Right lung (tissue), 10 donors: ENCODE results near the gene SULT1A3. TPM values are rescaled to one million over a fixed set of nuclear protein-coding genes. Genes with fewer than 3 reads are reported as not detected.
"Not testable (repeated sequence)": the region's sequence is repeated elsewhere in the genome, so short reads cannot be mapped to it uniquely, and the experiment has no call there.

Experiments
- DNase-seq, 2 donors: peaks; one replicate each; pipeline ENCODE4 v3.0.0-alpha.2; 2013
- long read RNA-seq, 8 donors: transcript quantifications; one replicate each; lab custom pipeline, GENCODE V29; 2026
- polyA plus RNA-seq, 5 donors: library from polyadenylated mRNA; unstranded; fragments of 120-200 nt; gene quantifications; one replicate each; pipeline versions ENCODE4 v1.2.1 to v1.2.3, GENCODE V29; 2013; ENCODE audit warnings: inconsistent platforms in 1 of 5, low replicate concordance in 1 of 5; ENCODE audit not compliant: insufficient read length in 5 of 5, insufficient read depth in 1 of 5

The SULT1A3 gene
- polyA plus RNA-seq = 10 to 100 TPM in 4 of 5 donors, 1 to 10 TPM in 1; 7.7 to 14.7 (median 10.4) TPM
- long read RNA-seq, donor 1, transcript SULT1A3-201 (8 exons, 1,097 nt) = major isoform, 7 of 7 reads
- long read RNA-seq, donor 1, partial matches to known transcripts = 0 of 7 reads
- long read RNA-seq, donor 1, other reads (novel, unspliced or antisense) = 0 of 7 reads
- long read RNA-seq, donor 2, transcript SULT1A3-201 (8 exons, 1,097 nt) = major isoform, 5 of 5 reads
- long read RNA-seq, donor 2, partial matches to known transcripts = 0 of 5 reads
- long read RNA-seq, donor 2, other reads (novel, unspliced or antisense) = 0 of 5 reads
- long read RNA-seq, donor 3, partial matches to known transcripts = 0 of 4 reads
- long read RNA-seq, donor 3, other reads (novel, unspliced or antisense) = 0 of 4 reads
- long read RNA-seq, donor 4, partial matches to known transcripts = 0 of 1 reads
- long read RNA-seq, donor 4, other reads (novel, unspliced or antisense) = 0 of 1 reads
- long read RNA-seq, donor 5, transcript SULT1A3-201 (8 exons, 1,097 nt) = major isoform, 7 of 7 reads
- long read RNA-seq, donor 5, partial matches to known transcripts = 0 of 7 reads
- long read RNA-seq, donor 5, other reads (novel, unspliced or antisense) = 0 of 7 reads
- long read RNA-seq, donor 6, transcript SULT1A3-201 (8 exons, 1,097 nt) = major isoform, 11 of 11 reads
- long read RNA-seq, donor 6, partial matches to known transcripts = 0 of 11 reads
- long read RNA-seq, donor 6, other reads (novel, unspliced or antisense) = 0 of 11 reads
- long read RNA-seq, donor 7, partial matches to known transcripts = 0 of 3 reads
- long read RNA-seq, donor 7, other reads (novel, unspliced or antisense) = 0 of 3 reads
- long read RNA-seq, donor 8, partial matches to known transcripts = 0 of 1 reads
- long read RNA-seq, donor 8, other reads (novel, unspliced or antisense) = 0 of 1 reads

DNA sequence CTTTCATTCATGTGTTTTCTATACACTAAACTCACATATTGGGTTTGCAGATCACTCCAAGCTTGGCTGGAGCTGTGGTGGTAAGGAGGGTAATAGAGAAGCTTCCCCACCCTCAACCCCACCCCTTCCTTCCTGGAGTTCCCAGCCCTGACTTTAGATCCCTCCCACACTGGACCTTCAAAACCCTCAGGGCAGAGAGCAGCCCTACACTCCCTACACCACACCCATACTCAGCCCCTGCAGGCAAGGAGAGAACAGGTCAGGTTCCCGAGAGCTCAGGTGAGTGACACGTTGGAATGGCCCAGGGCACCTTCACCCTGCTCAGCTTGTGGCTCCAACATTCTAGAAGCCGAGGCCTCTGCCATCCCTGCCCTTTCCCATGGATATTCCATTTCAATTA lies at the start of gene SULT1A3:
SULT1A3 (plus strand) TSS at position 207 of the 400 bp plus-strand sequence. CDS start 1,474 bp downstream, outside the sequence.
- DNase-seq = not testable (repeated sequence)

DNA sequence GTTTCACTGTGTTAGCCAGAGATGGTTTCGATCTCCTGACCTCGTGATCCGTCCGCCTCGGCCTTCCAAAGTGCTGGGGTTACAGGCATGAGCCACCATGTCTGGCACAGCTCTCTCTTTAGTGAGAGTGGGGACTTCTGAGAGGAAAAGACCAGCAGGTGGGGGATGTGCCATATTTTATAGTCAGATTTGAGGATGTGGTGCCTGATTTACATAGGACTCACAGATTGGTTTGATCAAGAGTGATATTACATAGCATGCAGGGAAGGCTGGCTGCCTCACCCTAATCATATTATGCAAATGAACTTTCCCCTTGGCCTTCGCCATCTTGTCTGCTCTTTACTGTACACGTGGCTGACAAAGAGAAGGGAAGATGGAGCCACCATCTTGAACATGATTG lies 48.0 kb upstream of the SULT1A3 start:
- DNase-seq = no peak

DNA sequence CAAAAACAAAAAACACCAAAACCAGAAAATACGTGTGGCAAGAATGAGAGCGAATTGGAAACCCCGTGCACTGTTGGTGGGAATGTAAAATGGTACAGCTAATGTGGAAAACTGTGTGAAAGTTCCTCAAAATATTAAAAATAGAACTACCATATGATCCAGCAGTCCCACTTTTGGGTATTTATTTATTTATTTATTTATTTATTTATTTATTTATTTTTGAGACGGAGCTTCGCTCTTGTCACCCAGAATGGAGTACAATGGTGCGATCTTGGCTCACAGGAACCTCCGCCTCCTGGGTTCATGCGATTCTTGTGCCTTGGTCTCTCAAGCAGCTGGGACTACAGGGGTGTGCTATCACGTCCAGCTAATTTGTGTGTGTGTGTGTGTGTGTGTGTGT lies 46.5 kb upstream of the SULT1A3 start:
- no peak for DNase-seq

DNA sequence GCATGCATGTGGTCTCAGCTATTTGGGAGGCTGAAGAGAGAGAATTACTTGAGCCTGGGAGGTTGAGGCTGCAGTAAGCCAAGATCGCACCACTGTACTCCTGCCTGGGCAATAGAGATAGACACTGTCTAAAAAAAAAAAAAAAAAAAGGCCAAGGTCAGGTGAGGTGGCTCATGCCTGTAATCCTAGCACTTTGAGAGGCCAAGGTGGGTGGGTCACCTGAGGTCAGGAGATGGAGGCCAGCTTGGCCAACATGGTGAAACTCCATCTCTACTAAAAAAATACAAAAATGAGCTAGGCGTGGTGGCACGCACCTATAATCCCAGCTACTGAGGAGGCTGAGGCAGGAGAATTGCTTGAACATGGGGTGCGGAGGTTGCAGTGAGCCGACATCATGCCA lies 43.9 kb upstream of the SULT1A3 start:
- DNase-seq = no peak

DNA sequence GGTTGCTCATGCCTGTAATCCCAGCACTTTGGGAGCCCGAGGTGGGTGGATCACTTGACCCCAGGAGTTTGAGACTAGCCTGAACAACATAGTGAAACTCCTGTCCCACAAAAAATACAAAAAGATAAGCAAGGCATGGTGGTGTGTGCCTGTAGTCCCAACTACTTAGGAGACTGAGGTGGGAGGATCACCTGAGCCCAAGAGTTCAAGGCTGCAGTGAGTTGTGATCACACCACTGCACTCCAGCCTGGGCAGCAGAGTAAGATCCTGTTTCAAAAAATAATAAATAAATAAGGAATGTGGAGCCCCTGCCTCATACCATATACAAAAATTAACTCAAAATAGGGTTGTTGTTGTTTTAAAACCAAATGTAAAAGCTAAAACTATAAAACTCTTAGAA lies 41.8 kb upstream of the SULT1A3 start:
- no peak for DNase-seq

DNA sequence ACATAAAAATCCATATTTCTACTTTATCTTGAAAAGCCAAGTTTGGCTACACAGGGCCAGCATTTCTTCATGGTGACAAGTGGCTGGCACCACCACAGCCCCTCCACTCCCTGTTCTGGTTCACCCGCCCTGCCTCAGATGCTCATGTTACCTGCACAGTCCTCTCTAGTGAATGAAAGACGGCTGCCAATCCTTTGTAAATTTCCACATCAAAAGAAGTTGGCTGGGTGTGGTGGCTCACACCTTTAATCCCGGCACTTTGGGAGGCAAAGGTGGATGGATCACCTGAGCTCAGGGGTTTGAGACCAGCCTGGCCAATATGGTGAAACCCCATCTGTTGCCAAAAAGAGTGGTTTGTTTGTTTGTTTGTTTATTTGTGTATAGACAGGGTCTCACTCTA lies 35.5 kb upstream of the SULT1A3 start:
- DNase-seq = no peak

DNA sequence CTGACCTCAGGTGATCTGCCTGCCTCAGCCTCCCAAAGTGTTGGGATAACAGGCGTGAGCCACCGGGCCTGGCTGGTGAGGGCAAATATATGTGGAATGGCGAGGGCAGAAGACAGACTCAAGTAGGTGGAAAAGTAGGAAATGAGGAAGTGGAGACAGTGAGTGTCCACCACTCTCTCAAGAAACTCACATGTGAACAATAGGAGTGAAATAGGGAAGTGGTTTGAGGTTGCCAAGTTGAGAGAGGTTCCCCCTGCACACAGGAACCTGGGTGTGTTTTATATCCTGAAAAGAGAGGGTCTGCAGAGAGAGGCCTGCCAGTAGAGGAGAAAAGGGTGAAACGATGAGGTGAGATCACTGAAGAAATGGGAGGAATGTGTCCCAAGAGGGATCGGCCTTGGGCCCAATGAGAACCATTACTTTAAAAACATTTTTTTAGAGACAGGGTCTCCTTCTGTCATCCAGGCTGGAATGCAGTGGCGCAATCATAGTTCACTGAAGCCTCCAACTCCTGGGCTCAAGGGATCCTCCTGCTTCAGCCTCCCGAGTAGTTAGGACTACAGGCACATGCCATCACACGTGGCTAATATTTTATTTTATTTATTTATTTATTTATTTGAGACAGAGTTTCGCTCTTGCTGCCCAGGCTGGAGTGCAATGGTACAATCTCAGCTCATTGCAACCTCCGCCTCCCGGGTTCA lies 32.7 kb upstream of the SULT1A3 start:
- no peak for DNase-seq

DNA sequence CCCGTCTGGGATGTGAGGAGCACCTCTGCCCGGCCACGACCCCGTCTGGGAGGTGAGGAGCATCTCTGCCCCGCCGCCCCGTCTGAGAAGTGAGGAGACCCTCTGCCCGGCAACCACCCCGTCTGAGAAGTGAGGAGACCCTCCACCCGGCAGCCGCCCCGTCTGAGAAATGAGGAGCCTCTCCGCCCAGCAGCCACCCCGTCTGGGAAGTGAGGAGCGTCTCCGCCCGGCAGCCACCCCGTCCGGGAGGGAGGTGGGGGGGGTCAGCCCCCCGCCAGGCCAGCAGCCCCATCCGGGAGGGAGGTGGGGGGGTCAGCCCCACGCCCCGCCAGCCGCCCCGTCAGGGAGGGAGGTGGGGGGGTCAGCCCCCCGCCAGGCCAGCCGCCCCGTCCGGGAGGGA lies 30.3 kb upstream of the SULT1A3 start:
- DNase-seq = not testable (repeated sequence)

DNA sequence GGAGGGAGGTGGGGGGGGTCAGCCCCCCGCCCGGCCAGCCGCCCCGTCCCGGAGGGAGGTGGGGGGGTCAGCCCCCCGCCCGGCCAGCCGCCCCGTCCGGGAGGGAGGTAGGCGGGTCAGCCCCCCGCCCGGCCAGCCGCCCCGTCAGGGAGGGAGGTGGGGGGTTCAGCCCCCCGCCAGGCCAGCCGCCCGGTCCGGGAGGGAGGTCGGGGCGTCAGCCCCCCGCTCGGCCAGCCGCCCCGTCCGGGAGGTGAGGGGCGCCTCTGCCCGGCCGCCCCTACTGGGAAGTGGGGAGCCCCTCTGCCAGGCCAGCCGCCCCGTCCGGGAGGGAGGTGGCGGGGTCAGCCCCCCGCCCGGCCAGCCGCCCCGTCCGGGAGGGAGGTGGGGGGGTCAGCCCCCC lies 29.6 kb upstream of the SULT1A3 start:
- not testable (repeated sequence) for DNase-seq

DNA sequence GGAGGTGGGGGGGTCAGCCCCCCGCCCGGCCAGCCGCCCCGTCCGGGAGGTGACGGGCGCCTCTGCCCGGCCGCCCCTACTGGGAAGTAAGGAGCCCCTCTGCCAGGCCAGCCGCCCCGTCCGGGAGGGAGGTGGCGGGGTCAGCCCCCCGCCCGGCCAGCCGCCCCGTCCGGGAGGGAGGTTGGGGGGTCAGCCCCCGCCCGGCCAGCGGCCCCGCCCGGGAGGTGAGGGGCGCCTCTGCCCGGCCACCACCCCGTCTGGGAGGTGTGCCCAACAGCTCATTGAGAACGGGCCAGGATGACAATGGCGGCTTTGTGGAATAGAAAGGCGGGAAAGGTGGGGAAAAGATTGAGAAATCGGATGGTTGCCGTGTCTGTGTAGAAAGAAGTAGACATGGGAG lies 28.9 kb upstream of the SULT1A3 start:
- not testable (repeated sequence) for DNase-seq

DNA sequence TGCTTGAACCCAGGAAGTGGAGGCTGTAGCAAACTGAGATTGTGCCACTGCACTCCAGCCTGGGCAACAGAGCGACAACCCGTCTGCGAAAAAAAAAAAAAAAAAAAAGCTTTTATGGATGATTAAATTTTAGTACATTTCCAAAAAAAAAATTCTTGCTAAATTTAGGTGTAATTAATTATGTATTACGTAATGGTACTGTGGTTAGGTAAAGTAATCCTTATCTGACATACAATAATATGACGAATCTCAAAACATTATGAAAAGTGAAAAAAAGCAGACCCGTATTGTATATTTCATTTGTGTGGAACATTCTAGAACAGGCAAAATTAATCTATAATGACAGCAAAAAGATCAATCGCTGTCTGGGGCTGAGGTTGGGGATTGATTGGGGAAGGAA lies 26.0 kb upstream of the SULT1A3 start:
- no peak for DNase-seq

DNA sequence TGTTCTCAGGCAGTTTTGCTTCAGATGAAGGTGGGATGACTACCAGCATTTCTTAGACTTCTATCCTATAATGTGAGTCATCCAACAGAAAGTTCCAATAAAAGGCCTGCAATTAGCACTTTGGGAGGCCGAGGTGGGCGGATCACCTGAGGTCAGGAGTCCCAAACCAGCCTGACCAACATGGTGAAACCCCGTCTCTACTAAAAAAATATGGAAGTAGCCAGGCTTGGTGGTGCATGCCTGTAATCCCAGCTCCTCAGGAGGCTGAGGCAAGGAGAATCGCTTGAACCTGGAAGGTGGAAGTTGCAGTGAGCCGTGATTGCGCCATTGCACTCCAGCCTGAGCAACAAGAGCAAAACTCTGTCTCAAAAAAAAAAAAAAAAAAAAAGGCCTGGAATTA lies 22.2 kb upstream of the SULT1A3 start:
- DNase-seq = not testable (repeated sequence)

DNA sequence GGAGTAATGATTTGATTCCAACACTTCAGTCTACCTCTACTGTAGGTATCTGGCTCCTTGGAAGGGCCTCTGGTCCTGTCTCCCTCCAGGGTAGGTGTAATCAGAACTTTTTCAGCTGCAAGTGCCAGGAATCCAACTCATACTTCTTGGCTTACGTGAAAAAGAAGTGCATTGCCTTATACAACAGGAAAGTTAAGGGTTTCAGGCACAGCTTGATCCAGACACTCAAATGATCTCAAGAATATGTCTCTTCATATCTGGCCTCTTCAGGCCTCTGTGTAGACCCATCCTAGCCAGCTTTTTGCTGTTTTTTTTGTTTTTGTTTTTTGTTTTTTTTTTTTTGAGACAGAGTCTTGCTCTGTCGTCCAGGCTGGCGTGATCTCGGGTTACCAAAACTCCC lies 19.9 kb upstream of the SULT1A3 start:
- no peak for DNase-seq

DNA sequence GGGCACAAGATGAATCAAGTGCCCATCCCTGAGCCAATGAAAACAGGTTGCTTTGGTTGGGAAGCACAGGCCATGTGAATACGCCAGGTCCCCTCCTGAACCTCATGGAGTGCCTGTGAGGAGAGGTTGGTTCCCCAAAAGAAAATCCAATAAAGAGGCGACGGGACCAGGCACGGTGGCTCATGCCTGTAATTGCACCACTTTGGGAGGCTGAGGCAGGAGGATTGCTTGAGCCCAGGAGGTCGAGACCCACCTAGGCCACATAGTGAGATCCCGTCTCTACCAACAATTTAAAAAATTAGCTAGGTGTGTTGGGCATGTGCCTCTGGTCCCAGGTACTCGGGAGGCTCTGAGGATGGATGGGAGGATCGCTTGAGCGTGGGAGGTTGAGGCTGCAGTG lies 19.1 kb upstream of the SULT1A3 start:
- DNase-seq = no peak

DNA sequence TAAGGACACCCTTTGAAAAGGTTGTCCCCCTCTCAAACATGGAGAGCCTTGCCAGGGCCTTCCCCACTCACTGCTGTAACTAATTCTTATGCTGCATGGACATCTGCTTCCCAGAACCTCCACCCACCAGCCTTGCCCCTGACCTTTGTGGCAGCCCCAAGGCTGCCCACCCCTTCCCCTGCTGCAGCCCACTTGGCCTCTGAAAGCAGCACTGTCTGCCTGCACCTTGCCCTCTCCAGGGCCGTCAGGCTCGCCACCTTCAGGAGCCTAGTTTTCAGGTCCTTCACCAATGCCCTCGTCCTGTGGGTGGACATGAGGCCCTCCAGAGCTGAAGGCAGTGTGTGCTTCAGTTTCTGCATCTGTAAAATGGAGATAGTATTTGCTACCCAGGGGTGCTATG lies 18.3 kb upstream of the SULT1A3 start:
- DNase-seq = no peak

DNA sequence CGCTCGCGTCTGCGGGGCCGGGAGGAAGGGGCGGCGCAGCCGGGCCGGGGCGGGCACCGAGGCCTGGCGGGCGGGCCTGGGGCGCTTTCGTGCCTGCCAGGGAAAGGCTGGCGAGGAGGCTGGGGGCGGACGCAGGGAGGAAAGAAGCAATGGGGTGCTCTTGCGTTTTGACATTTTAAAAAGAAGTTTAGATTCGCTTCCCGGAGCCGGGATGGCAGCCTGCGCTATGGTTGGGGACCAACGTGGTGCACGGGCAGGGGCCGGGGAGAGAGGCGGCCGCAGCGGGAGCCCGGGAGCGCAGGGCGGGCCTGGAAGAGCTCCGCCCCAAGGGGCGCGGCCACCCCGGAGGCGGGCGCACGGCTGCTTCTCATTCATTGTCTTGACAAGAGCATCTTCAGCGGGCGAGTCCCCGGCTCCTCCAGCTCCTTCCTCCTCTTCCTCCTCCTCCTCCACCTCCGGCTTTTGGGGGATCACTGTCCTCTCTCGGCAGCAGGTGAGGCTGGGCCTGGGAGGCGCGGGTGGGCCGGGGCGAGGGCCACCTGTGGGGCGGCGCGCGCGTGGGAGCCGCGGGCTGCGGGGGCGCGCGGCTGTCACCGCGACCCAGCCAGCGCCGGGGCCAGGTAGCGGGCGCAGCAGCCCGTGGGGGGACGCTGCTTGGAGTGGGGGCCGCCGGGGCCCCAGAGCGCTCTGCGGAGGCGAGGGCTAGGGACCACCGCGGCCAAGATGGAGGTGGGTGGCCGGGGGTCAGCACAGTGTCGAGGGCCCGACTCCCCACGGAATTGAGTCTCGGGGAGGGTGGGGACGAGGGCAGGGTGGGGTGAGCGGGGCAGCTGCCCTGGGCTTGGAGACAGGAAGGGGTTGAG lies 15.6 kb upstream of the SULT1A3 start, which contains the start of gene CORO1A:
CORO1A (plus strand) TSS at position 370 of the 863 bp plus-strand sequence. CDS start 1,608 bp downstream, outside the sequence.
- DNase-seq = peak; percentile 68 to 71

DNA sequence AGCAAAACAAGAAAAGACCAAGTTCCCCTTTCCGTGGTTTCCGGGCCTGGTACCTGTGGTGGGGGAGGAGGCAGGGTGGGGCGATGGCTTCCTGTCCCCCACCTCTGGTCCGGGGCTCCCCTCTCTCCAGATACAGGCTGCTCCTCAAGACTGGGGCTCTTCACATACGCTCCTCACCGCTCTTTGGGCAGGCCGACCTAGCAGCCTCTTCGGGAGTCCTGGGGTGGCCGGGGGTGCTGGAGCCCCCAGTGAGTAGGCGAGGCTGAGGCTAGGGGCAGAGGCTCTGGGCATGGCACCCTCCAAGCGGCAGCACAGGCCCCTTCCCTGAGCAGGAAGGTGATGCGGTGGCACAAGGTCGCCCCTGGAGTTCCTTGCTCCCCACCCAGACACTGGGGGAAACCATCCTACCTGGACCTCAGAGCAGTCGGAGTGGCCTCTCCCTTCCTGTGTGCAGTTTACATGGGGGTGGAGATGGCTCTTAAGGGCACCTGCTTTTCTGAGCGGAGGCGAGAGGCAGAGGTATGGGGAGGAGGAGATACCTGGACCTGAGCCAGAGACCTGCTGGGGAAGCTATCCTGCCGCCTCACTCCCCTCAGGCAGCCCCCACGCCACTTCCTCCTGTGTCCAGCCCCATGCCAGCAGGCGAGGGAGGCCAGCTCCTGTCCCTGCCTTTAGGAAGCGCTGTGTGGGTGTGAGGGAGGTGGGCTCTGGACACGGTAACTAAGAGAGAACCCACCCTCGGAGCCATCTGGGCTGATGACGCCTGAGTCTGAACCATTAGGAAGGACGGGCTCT lies 14.8 kb upstream of the SULT1A3 start:
- DNase-seq = no peak

DNA sequence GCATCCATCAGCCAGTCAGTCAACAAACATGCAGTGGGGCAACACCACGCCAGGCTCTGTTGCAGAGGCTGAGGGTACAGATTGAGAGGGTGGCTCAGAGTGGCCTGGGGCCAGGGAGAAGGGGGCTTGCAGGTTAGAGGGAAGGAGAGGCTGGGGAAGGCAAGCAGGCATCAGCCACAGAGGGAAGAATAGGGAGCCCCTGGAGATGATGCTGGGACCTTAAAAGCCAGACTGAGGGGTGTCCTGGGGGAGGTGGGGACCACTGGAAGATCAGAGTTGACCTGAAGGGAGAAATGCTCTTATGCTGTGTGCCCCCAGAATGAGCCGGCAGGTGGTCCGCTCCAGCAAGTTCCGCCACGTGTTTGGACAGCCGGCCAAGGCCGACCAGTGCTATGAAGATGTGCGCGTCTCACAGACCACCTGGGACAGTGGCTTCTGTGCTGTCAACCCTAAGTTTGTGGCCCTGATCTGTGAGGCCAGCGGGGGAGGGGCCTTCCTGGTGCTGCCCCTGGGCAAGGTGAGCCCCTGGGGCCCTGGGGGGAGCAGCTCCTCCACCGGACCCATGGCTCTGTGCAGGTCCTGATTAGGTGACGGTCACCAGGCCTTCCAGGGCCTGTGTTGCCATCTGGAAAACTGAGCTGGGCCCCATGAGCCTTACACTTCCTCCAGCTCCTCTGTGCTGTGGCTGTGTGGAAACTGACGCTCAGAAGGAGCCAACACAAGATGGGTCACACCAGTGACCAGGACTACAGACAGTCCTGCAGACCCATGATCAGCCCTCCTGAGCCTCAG lies 14.0 kb upstream of the SULT1A3 start:
- no peak for DNase-seq
